SK-N-SH treated with all-trans-retinoic acid at 6 μM for 48 hours (cell line): ENCODE results near the gene SLC12A8.

Experiments used
- ARNTL ChIP-seq: fragments of 450-650 bp; formaldehyde crosslinking; IDR thresholded peaks from 2 replicates; pipeline ENCODE4 v1.5.0; 2020; ENCODE audit warnings: low read depth, mild to moderate bottlenecking, moderate library complexity, borderline replicate concordance
- CSDC2 ChIP-seq: fragments of 250-450 bp; sonication (Bioruptor Pico); IDR thresholded peaks from 2 replicates; pipeline ENCODE4 v1.5.0; 2020; ENCODE audit warnings: mild to moderate bottlenecking, moderate library complexity
- ESRRG ChIP-seq: fragments of 250-450 bp; sonication (Bioruptor Pico); IDR thresholded peaks from 2 replicates; pipeline ENCODE4 v1.6.1; 2021; ENCODE audit warnings: mild to moderate bottlenecking
- ISL1 ChIP-seq: fragments of 250-450 bp; sonication (Bioruptor Pico); IDR thresholded peaks from 2 replicates; pipeline ENCODE4 v2.1.2; 2022; ENCODE audit warnings: mild to moderate bottlenecking, moderate library complexity
- OSR1 ChIP-seq: fragments of 250-450 bp; sonication (Bioruptor Pico); IDR thresholded peaks from 2 replicates; pipeline ENCODE4 v1.8.0; 2022; ENCODE audit warnings: moderate library complexity, mild to moderate bottlenecking, inconsistent platforms
- PATZ1 ChIP-seq: fragments of 250-450 bp; sonication (Bioruptor Pico); IDR thresholded peaks from 2 replicates; pipeline ENCODE4 v1.8.0; 2020; ENCODE audit warnings: mild to moderate bottlenecking, moderate library complexity, borderline replicate concordance
- RARB ChIP-seq: fragments of 250-450 bp; sonication (Bioruptor Pico); IDR thresholded peaks from 2 replicates; pipeline ENCODE4 v1.8.0; 2021; ENCODE audit warnings: mild to moderate bottlenecking, moderate library complexity
- TCF4 ChIP-seq: fragments of 250-450 bp; sonication (Bioruptor Pico); IDR thresholded peaks from 2 replicates; pipeline ENCODE4 v1.8.0; 2021; ENCODE audit warnings: mild to moderate bottlenecking, moderate library complexity, borderline replicate concordance
- TOX ChIP-seq: fragments of 250-450 bp; sonication (Bioruptor Pico); IDR thresholded peaks from 2 replicates; pipeline ENCODE4 v1.8.0; 2021; ENCODE audit warnings: mild to moderate bottlenecking, moderate library complexity, borderline replicate concordance
- ZFP30 ChIP-seq: fragments of 450-650 bp; formaldehyde crosslinking; IDR thresholded peaks from 2 replicates; pipeline ENCODE4 v1.5.0; 2022; ENCODE audit warnings: mild to moderate bottlenecking, moderate library complexity
- ZNF565 ChIP-seq: fragments of 450-650 bp; formaldehyde crosslinking; conservative IDR thresholded peaks from 2 replicates; pipeline ENCODE4 v1.5.0; 2020; ENCODE audit warnings: low read depth, mild to moderate bottlenecking, moderate library complexity
- ZNF70 ChIP-seq: fragments of 450-650 bp; formaldehyde crosslinking; IDR thresholded peaks from 2 replicates; pipeline ENCODE4 v1.5.0; 2020; ENCODE audit warnings: mild to moderate bottlenecking, moderate library complexity
- TF ChIP-seq, protein P1 (sequence below): fragments of 250-450 bp; sonication (Bioruptor Pico); IDR thresholded peaks from 2 replicates; pipeline ENCODE4 v1.5.1; 2020; ENCODE audit warnings: low read depth, mild to moderate bottlenecking, moderate library complexity
- TF ChIP-seq, protein P2 (sequence below): fragments of 250-450 bp; sonication (Bioruptor Pico); IDR thresholded peaks from 2 replicates; pipeline ENCODE4 v1.5.0; 2020; ENCODE audit warnings: mild to moderate bottlenecking, moderate library complexity

DNA sequence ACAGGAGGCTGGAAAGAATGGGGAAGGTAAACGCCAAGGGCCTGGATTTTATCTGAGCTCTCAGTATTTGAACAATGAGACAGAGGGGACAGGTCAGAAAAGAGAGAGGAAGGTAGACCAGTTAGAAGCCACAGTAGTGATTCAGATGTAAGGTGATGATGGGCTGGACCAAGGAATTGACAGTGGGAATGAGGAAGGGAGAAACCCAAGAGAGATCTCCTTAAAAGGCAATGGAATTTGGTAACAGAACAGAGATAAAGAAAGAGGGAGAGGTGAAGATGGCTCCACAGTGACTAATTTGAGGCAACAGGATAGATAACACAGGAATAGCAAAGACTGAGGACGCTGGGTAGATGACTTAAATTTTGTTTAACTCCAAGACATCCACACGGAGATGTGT lies 145.3 kb downstream of the SLC12A8 start:
- TF ChIP-seq, protein P1, sequence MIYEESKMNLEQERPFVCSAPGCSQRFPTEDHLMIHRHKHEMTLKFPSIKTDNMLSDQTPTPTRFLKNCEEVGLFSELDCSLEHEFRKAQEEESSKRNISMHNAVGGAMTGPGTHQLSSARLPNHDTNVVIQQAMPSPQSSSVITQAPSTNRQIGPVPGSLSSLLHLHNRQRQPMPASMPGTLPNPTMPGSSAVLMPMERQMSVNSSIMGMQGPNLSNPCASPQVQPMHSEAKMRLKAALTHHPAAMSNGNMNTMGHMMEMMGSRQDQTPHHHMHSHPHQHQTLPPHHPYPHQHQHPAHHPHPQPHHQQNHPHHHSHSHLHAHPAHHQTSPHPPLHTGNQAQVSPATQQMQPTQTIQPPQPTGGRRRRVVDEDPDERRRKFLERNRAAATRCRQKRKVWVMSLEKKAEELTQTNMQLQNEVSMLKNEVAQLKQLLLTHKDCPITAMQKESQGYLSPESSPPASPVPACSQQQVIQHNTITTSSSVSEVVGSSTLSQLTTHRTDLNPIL = no peak
- TF ChIP-seq, protein P2, sequence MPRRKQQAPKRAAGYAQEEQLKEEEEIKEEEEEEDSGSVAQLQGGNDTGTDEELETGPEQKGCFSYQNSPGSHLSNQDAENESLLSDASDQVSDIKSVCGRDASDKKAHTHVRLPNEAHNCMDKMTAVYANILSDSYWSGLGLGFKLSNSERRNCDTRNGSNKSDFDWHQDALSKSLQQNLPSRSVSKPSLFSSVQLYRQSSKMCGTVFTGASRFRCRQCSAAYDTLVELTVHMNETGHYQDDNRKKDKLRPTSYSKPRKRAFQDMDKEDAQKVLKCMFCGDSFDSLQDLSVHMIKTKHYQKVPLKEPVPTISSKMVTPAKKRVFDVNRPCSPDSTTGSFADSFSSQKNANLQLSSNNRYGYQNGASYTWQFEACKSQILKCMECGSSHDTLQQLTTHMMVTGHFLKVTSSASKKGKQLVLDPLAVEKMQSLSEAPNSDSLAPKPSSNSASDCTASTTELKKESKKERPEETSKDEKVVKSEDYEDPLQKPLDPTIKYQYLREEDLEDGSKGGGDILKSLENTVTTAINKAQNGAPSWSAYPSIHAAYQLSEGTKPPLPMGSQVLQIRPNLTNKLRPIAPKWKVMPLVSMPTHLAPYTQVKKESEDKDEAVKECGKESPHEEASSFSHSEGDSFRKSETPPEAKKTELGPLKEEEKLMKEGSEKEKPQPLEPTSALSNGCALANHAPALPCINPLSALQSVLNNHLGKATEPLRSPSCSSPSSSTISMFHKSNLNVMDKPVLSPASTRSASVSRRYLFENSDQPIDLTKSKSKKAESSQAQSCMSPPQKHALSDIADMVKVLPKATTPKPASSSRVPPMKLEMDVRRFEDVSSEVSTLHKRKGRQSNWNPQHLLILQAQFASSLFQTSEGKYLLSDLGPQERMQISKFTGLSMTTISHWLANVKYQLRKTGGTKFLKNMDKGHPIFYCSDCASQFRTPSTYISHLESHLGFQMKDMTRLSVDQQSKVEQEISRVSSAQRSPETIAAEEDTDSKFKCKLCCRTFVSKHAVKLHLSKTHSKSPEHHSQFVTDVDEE (CRISPR knock-in tag) = no peak
- TF ChIP-seq ZNF565 (no peak), OSR1 (CRISPR knock-in tag) (no peak), ZFP30 (CRISPR knock-in tag) (no peak), ARNTL (CRISPR knock-in tag) (no peak), CSDC2 (CRISPR knock-in tag) (no peak), ESRRG (CRISPR knock-in tag) (no peak), ISL1 (no peak), PATZ1 (no peak), TOX (CRISPR knock-in tag) (no peak), TCF4 (CRISPR knock-in tag) (no peak), RARB (CRISPR knock-in tag) (no peak), ZNF70 (CRISPR knock-in tag) (no peak)
